HepG2 (cell line): ENCODE results near the gene SLC23A3. TPM values are rescaled to one million over a fixed set of nuclear protein-coding genes. Genes with fewer than 3 reads are reported as not detected.

ENCODE experiments used
- ADNP ChIP-seq: sonication (generic); formaldehyde crosslinking; IDR thresholded peaks from 2 replicates; pipeline ENCODE4 v1.4.0; 2020; ENCODE audit warnings: missing genetic modification reagents
- AKNA ChIP-seq: sonication (generic); formaldehyde crosslinking; IDR thresholded peaks from 2 replicates; pipeline ENCODE4 v1.4.0; 2020; ENCODE audit warnings: missing genetic modification reagents, borderline replicate concordance
- ATAD3A ChIP-seq: sonication (generic); formaldehyde crosslinking; IDR thresholded peaks from 2 replicates; pipeline ENCODE4 v1.4.0; 2020; ENCODE audit warnings: missing genetic modification reagents
- CBX1 ChIP-seq: IDR thresholded peaks from one replicate; pipeline ENCODE4 v1.6.1; 2016; ENCODE audit warnings: antibody characterized with exemption, low read depth
- FOXK2 ChIP-seq: fragments of 450-650 bp; IDR thresholded peaks from 2 replicates; pipeline ENCODE4 v1.6.1; 2016
- MLX ChIP-seq: IDR thresholded peaks from 2 replicates; pipeline ENCODE4 v1.6.1; 2016
- PTBP1 ChIP-seq: fragments of 200-400 bp; formaldehyde crosslinking; IDR thresholded peaks from 2 replicates; pipeline ENCODE4 v1.6.1; 2018; ENCODE audit warnings: low read length, low read depth; ENCODE audit not compliant: poor library complexity, severe bottlenecking
- SP2 ChIP-seq: sonication (generic); formaldehyde crosslinking; IDR thresholded peaks from 2 replicates; pipeline ENCODE4 v1.5.1; 2020; ENCODE audit warnings: mild to moderate bottlenecking, missing genetic modification reagents
- TBP ChIP-seq: sonication (generic); formaldehyde crosslinking; IDR thresholded peaks from 2 replicates; pipeline ENCODE4 v1.5.0; 2020; ENCODE audit warnings: missing genetic modification reagents
- ZHX1 ChIP-seq: sonication (generic); formaldehyde crosslinking; IDR thresholded peaks from 2 replicates; pipeline ENCODE4 v1.8.1; 2022; ENCODE audit warnings: low read depth, mild to moderate bottlenecking, missing genetic modification reagents
- ZMAT3 ChIP-seq: sonication (generic); formaldehyde crosslinking; conservative IDR thresholded peaks from 2 replicates; pipeline ENCODE4 v1.7.0; 2021; ENCODE audit warnings: missing genetic modification reagents
- ZNF24 ChIP-seq: fragments of 450-650 bp; IDR thresholded peaks from 2 replicates; pipeline ENCODE4 v1.6.1; 2017; ENCODE audit warnings: antibody characterized with exemption, mild to moderate bottlenecking
- ZNF431 ChIP-seq: sonication (generic); formaldehyde crosslinking; IDR thresholded peaks from 2 replicates; pipeline ENCODE4 v1.9.0; 2022; ENCODE audit warnings: missing genetic modification reagents, low read depth, mild to moderate bottlenecking, borderline replicate concordance
- ZNF607 ChIP-seq: sonication (generic); formaldehyde crosslinking; IDR thresholded peaks from 2 replicates; pipeline ENCODE4 v1.5.1; 2020; ENCODE audit warnings: missing genetic modification reagents, mild to moderate bottlenecking, borderline replicate concordance
- ZNF670 ChIP-seq: sonication (generic); formaldehyde crosslinking; IDR thresholded peaks from 2 replicates; pipeline ENCODE4 v1.8.0; 2022; ENCODE audit warnings: mild to moderate bottlenecking, missing genetic modification reagents, borderline replicate concordance
- ZSCAN25 ChIP-seq: sonication (generic); formaldehyde crosslinking; IDR thresholded peaks from 2 replicates; pipeline ENCODE4 v1.8.0; 2022; ENCODE audit warnings: mild to moderate bottlenecking, missing genetic modification reagents
- polyA plus RNA-seq, 8 experiments: library from polyadenylated mRNA; depleted of rRNA in 3 of 8; stranded (reverse) in 7 of 8; unstranded in 1 of 8; fragments of >200 nt; fragmentation: Illumina TruSeq in 4 of 8; extraction: Trizol in 4 of 8; gene quantifications; 2 replicates each; pipeline versions ENCODE4 v1.2.1 to v1.2.3, GENCODE V29; 2011 to 2016; ENCODE audit warnings: low read depth in 4 of 8, missing spikeins in 1 of 8, mixed read lengths in 1 of 8; ENCODE audit not compliant: insufficient read depth in 1 of 8
- total RNA-seq, 5 experiments: library from RNA; depleted of rRNA; stranded (reverse); fragments of >200 nt; fragmentation: Illumina TruSeq; extraction: Trizol; gene quantifications; 2 replicates each; pipeline ENCODE4 v1.2.3, GENCODE V29; 2016; ENCODE audit warnings: low read depth in 1 of 5
- TF ChIP-seq, protein P1 (sequence below): sonication (generic); formaldehyde crosslinking; IDR thresholded peaks from 2 replicates; pipeline ENCODE4 v1.9.0; 2021; ENCODE audit warnings: missing genetic modification reagents, borderline replicate concordance
- TF ChIP-seq, protein P2 (sequence below): IDR thresholded peaks from 2 replicates; pipeline ENCODE4 v1.6.1; 2016; ENCODE audit warnings: missing compliant biosample characterization, missing genetic modification reagents, borderline replicate concordance
- TF ChIP-seq, protein P3 (sequence below): sonication (generic); formaldehyde crosslinking; IDR thresholded peaks from 2 replicates; pipeline ENCODE4 v1.4.0; 2020; ENCODE audit warnings: low read depth, mild to moderate bottlenecking, missing genetic modification reagents

Gene SLC23A3
- total and polyA plus RNA-seq, 2 of the 13 experiments (the other 11 are each of a cell fraction or from before 2014, with no cell fraction given), result 0.38 to 0.78 TPM

- TF ChIP-seq ZNF607 (CRISPR knock-in tag), result no peak; the same call in 1 of the 2 replicates
- TF ChIP-seq TBP, result peak; percentile 46; the same call in 1 of the 2 replicates
- no peak for TF ChIP-seq ZHX1 (CRISPR knock-in tag)
- no peak for TF ChIP-seq ZNF24
- TF ChIP-seq, protein P1, sequence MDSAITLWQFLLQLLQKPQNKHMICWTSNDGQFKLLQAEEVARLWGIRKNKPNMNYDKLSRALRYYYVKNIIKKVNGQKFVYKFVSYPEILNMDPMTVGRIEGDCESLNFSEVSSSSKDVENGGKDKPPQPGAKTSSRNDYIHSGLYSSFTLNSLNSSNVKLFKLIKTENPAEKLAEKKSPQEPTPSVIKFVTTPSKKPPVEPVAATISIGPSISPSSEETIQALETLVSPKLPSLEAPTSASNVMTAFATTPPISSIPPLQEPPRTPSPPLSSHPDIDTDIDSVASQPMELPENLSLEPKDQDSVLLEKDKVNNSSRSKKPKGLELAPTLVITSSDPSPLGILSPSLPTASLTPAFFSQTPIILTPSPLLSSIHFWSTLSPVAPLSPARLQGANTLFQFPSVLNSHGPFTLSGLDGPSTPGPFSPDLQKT (CRISPR knock-in tag), result 0 out of 2 replicates have a peak, but pooled peaks have one; percentile 46
- TF ChIP-seq ZSCAN25 (CRISPR knock-in tag), result 0 out of 2 replicates have a peak, but pooled peaks have one; percentile 17
- no peak for TF ChIP-seq ADNP (CRISPR knock-in tag)
- TF ChIP-seq AKNA (CRISPR knock-in tag), result 0 out of 2 replicates have a peak, but pooled peaks have one; percentile 10
- no peak for TF ChIP-seq CBX1
- no peak for TF ChIP-seq MLX (CRISPR knock-in tag)
- TF ChIP-seq ZNF431 (CRISPR knock-in tag), result peak; percentile 88; the same call in 1 of the 2 replicates
- TF ChIP-seq, protein P2, sequence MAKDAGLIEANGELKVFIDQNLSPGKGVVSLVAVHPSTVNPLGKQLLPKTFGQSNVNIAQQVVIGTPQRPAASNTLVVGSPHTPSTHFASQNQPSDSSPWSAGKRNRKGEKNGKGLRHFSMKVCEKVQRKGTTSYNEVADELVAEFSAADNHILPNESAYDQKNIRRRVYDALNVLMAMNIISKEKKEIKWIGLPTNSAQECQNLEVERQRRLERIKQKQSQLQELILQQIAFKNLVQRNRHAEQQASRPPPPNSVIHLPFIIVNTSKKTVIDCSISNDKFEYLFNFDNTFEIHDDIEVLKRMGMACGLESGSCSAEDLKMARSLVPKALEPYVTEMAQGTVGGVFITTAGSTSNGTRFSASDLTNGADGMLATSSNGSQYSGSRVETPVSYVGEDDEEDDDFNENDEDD (CRISPR knock-in tag), result no peak
- no peak for TF ChIP-seq PTBP1
- no peak for TF ChIP-seq SP2 (CRISPR knock-in tag)
- no peak for TF ChIP-seq ZMAT3 (CRISPR knock-in tag)
- no peak for TF ChIP-seq FOXK2
- TF ChIP-seq ATAD3A (CRISPR knock-in tag), result no peak
- TF ChIP-seq ZNF670 (CRISPR knock-in tag), result no peak
- TF ChIP-seq, protein P3, sequence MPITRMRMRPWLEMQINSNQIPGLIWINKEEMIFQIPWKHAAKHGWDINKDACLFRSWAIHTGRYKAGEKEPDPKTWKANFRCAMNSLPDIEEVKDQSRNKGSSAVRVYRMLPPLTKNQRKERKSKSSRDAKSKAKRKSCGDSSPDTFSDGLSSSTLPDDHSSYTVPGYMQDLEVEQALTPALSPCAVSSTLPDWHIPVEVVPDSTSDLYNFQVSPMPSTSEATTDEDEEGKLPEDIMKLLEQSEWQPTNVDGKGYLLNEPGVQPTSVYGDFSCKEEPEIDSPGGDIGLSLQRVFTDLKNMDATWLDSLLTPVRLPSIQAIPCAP, result no peak
Observed at GRCh38 chr2:219218217-219218731, 48.4 kb upstream of the SLC23A3 start (continued).
